GM12878 (cell line): ENCODE measurements around the gene MIR17HG. TPM values are rescaled to one million over a fixed set of nuclear protein-coding genes. Genes with fewer than 3 reads are reported as not detected.

ENCODE experiments used
- CBFB ChIP-seq: IDR thresholded peaks from 2 replicates; pipeline ENCODE4 v1.6.1; 2016; ENCODE audit warnings: antibody characterized with exemption, low read depth
- CHD1 ChIP-seq: IDR thresholded peaks from 2 replicates; pipeline ENCODE4 v1.6.1; 2012; ENCODE audit warnings: low read depth, low read length, improper control_type of control experiment
- E2F4 ChIP-seq: IDR thresholded peaks from 2 replicates; pipeline ENCODE4 v1.6.1; 2012; ENCODE audit warnings: low read depth, low read length, improper control_type of control experiment
- EED ChIP-seq: sonication (generic); IDR thresholded peaks from 2 replicates; pipeline ENCODE4 v1.6.1; 2016; ENCODE audit warnings: antibody characterized with exemption, low read depth
- GATAD2B ChIP-seq: fragments of 450-650 bp; conservative IDR thresholded peaks from 2 replicates; pipeline ENCODE4 v1.6.1; 2017; ENCODE audit warnings: low read depth, mild to moderate bottlenecking, moderate library complexity
- HDAC6 ChIP-seq: fragments of 200-600 bp; sonication (generic); IDR thresholded peaks from one replicate; pipeline ENCODE4 v1.8.0; 2017; ENCODE audit warnings: antibody characterized with exemption; ENCODE audit not compliant: unreplicated experiment
- IKZF2 ChIP-seq, 2 experiments: fragments of 450-650 bp; IDR thresholded peaks; 2 replicates each; pipeline ENCODE4 v1.6.1; 2017; ENCODE audit warnings: mild to moderate bottlenecking in 2 of 2, moderate library complexity in 2 of 2
- LARP7 ChIP-seq: fragments of 450-650 bp; IDR thresholded peaks from 2 replicates; pipeline ENCODE4 v1.6.1; 2017; ENCODE audit warnings: mild to moderate bottlenecking
- MEF2A ChIP-seq: IDR thresholded peaks from 2 replicates; pipeline ENCODE4 v1.6.1; 2011; ENCODE audit warnings: low read depth, mild to moderate bottlenecking, low read length, moderate library complexity; ENCODE audit not compliant: insufficient read depth
- PAX8 ChIP-seq: fragments of 450-650 bp; IDR thresholded peaks from 2 replicates; pipeline ENCODE4 v1.6.1; 2017; ENCODE audit warnings: mild to moderate bottlenecking, moderate library complexity
- PBX3 ChIP-seq: IDR thresholded peaks from 2 replicates; pipeline ENCODE4 v1.6.1; 2011; ENCODE audit warnings: mild to moderate bottlenecking, low read depth, low read length, moderate library complexity; ENCODE audit not compliant: insufficient replicate concordance
- POLR2AphosphoS2 ChIP-seq: IDR thresholded peaks from 2 replicates; pipeline ENCODE4 v1.6.1; 2011; ENCODE audit warnings: low read depth, mild to moderate bottlenecking, low read length, improper control_type of control experiment, moderate library complexity
- POLR2AphosphoS5 ChIP-seq: IDR thresholded peaks from 2 replicates; pipeline ENCODE4 v1.6.1; 2011; ENCODE audit warnings: mild to moderate bottlenecking, low read length, inconsistent platforms
- SMAD5 ChIP-seq: IDR thresholded peaks from 2 replicates; pipeline ENCODE4 v1.6.1; 2016; ENCODE audit warnings: antibody characterized with exemption, low read depth
- SMARCA5 ChIP-seq: fragments of 450-650 bp; IDR thresholded peaks from 2 replicates; pipeline ENCODE4 v1.6.1; 2017; ENCODE audit warnings: mild to moderate bottlenecking
- SP1 ChIP-seq: IDR thresholded peaks from one replicate; pipeline ENCODE4 v1.6.1; 2011; ENCODE audit warnings: low read depth, low read length
- ZBED1 ChIP-seq: IDR thresholded peaks from 2 replicates; pipeline ENCODE4 v1.6.1; 2016; ENCODE audit warnings: borderline replicate concordance
- ZNF207 ChIP-seq: fragments of 450-650 bp; IDR thresholded peaks from 2 replicates; pipeline ENCODE4 v1.6.1; 2014; ENCODE audit warnings: antibody characterized with exemption, mild to moderate bottlenecking, borderline replicate concordance
- ZNF217 ChIP-seq: fragments of 450-650 bp; IDR thresholded peaks from 2 replicates; pipeline ENCODE4 v1.6.1; 2017; ENCODE audit warnings: antibody characterized with exemption, mild to moderate bottlenecking
- ZNF274 ChIP-seq: IDR thresholded peaks from one replicate; pipeline ENCODE4 v1.8.0; 2011; ENCODE audit not compliant: insufficient read length, insufficient read depth
- ZSCAN29 ChIP-seq: fragments of 450-650 bp; IDR thresholded peaks from 2 replicates; pipeline ENCODE4 v1.6.1; 2017; ENCODE audit warnings: mild to moderate bottlenecking, moderate library complexity
- polyA plus RNA-seq, 11 experiments: library from polyadenylated mRNA; depleted of rRNA in 4 of 11; unstranded in 6 of 11; stranded (reverse) in 5 of 11; fragments of >200 nt; fragmentation: Nextera tagmentation in 4 of 11; fragmentation: Illumina TruSeq in 1 of 11; extraction: Ambion mirVana in 4 of 11; extraction: Trizol in 1 of 11; gene quantifications; 1 replicate in 1 of 11; 2 replicates in 10 of 11; pipeline versions ENCODE4 v1.2.1 to v1.2.3, GENCODE V29; 2011 to 2016; ENCODE audit warnings: inconsistent platforms in 2 of 11, missing spikeins in 2 of 11, low read depth in 1 of 11
- total RNA-seq, 4 experiments: library from RNA; depleted of rRNA in 3 of 4; stranded (reverse); fragments of >200 nt in 3 of 4; fragmentation: Illumina TruSeq in 1 of 4; extraction: Trizol in 1 of 4; gene quantifications; 2 replicates each; pipeline versions ENCODE4 v1.2.1 to v1.2.3, GENCODE V29; 2013 to 2021
- TF ChIP-seq, protein P1 (sequence below): IDR thresholded peaks from 2 replicates; pipeline ENCODE4 v1.6.1; 2012; ENCODE audit warnings: mild to moderate bottlenecking, low read depth, low read length
- TF ChIP-seq, protein P2 (sequence below): IDR thresholded peaks from 2 replicates; pipeline ENCODE4 v1.6.1; 2012; ENCODE audit warnings: low read depth, low read length, improper control_type of control experiment
- TF ChIP-seq, protein P3 (sequence below): fragments of 450-650 bp; IDR thresholded peaks from 2 replicates; pipeline ENCODE4 v1.6.1; 2016; ENCODE audit warnings: mild to moderate bottlenecking

MIR17HG gene
- total and polyA plus RNA-seq, 10 of the 15 experiments (the other 5 are each of a cell fraction or from before 2014, with no cell fraction given), result 4.4 to 37.7 (median 15.1) TPM

GRCh38 chr13:91347202-91347995 is at the start of gene MIR17HG (continued):
- TF ChIP-seq POLR2AphosphoS2 (peak; percentile 55; the same call in 1 of the 2 replicates), CBFB (peak; percentile 26; the same call in 1 of the 2 replicates), ZSCAN29 (no peak), POLR2AphosphoS5 (peak; percentile 80), PAX8 (no peak), SMAD5 (peak; percentile 79), MEF2A (0 out of 2 replicates have a peak, but pooled peaks have one; percentile 3), LARP7 (peak; percentile 83), CHD1 (0 out of 2 replicates have a peak, but pooled peaks have one; percentile 52), EED (peak; percentile 56), SP1 (peak; percentile 10), PBX3 (peak; percentile 89), ZNF274 (no peak), ZBED1 (no peak), ZNF217 (peak; percentile 54; the same call in 1 of the 2 replicates), IKZF2 (IDR thresholded peaks at IDR 0.05) (0 out of 4 replicates have a peak, but pooled peaks have one; percentile 4 to 51), ZNF207 (0 out of 2 replicates have a peak, but pooled peaks have one; percentile 68), E2F4 (peak; percentile 65), SMARCA5 (no peak), GATAD2B (peak; percentile 72), HDAC6 (peak; percentile 24)
- TF ChIP-seq, protein P1, sequence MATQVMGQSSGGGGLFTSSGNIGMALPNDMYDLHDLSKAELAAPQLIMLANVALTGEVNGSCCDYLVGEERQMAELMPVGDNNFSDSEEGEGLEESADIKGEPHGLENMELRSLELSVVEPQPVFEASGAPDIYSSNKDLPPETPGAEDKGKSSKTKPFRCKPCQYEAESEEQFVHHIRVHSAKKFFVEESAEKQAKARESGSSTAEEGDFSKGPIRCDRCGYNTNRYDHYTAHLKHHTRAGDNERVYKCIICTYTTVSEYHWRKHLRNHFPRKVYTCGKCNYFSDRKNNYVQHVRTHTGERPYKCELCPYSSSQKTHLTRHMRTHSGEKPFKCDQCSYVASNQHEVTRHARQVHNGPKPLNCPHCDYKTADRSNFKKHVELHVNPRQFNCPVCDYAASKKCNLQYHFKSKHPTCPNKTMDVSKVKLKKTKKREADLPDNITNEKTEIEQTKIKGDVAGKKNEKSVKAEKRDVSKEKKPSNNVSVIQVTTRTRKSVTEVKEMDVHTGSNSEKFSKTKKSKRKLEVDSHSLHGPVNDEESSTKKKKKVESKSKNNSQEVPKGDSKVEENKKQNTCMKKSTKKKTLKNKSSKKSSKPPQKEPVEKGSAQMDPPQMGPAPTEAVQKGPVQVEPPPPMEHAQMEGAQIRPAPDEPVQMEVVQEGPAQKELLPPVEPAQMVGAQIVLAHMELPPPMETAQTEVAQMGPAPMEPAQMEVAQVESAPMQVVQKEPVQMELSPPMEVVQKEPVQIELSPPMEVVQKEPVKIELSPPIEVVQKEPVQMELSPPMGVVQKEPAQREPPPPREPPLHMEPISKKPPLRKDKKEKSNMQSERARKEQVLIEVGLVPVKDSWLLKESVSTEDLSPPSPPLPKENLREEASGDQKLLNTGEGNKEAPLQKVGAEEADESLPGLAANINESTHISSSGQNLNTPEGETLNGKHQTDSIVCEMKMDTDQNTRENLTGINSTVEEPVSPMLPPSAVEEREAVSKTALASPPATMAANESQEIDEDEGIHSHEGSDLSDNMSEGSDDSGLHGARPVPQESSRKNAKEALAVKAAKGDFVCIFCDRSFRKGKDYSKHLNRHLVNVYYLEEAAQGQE, result no peak
- TF ChIP-seq, protein P2, sequence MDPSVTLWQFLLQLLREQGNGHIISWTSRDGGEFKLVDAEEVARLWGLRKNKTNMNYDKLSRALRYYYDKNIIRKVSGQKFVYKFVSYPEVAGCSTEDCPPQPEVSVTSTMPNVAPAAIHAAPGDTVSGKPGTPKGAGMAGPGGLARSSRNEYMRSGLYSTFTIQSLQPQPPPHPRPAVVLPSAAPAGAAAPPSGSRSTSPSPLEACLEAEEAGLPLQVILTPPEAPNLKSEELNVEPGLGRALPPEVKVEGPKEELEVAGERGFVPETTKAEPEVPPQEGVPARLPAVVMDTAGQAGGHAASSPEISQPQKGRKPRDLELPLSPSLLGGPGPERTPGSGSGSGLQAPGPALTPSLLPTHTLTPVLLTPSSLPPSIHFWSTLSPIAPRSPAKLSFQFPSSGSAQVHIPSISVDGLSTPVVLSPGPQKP, result peak; percentile 40; the same call in 1 of the 2 replicates
- TF ChIP-seq, protein P3, sequence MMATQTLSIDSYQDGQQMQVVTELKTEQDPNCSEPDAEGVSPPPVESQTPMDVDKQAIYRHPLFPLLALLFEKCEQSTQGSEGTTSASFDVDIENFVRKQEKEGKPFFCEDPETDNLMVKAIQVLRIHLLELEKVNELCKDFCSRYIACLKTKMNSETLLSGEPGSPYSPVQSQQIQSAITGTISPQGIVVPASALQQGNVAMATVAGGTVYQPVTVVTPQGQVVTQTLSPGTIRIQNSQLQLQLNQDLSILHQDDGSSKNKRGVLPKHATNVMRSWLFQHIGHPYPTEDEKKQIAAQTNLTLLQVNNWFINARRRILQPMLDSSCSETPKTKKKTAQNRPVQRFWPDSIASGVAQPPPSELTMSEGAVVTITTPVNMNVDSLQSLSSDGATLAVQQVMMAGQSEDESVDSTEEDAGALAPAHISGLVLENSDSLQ, result peak; percentile 96
